Astrocyte (in vitro differentiated cells and primary cell): ENCODE data around the gene MRPL36. TPM values are rescaled to one million over a fixed set of nuclear protein-coding genes. Genes with fewer than 3 reads are reported as not detected.

Experiments
- DNase-seq: peaks from one replicate; pipeline ENCODE4 v3.0.0-alpha.2; 2010; ENCODE audit warnings: low read depth
- FAIRE-seq: peaks from 2 replicates; lab custom pipeline; 2011; peaks lifted over from hg19 to GRCh38; lab: Jason Lieb, UNC
- H2AFZ ChIP-seq: 2 replicates; pipeline ENCODE4 v1.6.0; 2012; ENCODE audit warnings: low read depth, low read length, inconsistent platforms
- H3K27ac ChIP-seq: 2 replicates; pipeline ENCODE4 v1.5.1; 2011; ENCODE audit warnings: low read depth, low read length, inconsistent platforms
- H3K27me3 ChIP-seq: 2 replicates; pipeline ENCODE4 v1.6.0; 2011; ENCODE audit warnings: low read length, inconsistent platforms; ENCODE audit not compliant: insufficient read depth
- H3K36me3 ChIP-seq: 2 replicates; pipeline ENCODE4 v1.5.1; 2011; ENCODE audit warnings: low read length, inconsistent platforms; ENCODE audit not compliant: insufficient read depth
- H3K4me1 ChIP-seq: 2 replicates; pipeline ENCODE4 v1.5.1; 2011; ENCODE audit warnings: low read length, inconsistent platforms; ENCODE audit not compliant: insufficient read depth
- H3K4me2 ChIP-seq: 2 replicates; pipeline ENCODE4 v1.6.0; 2012; ENCODE audit warnings: low read length, inconsistent platforms
- H3K4me3 ChIP-seq: 2 replicates; pipeline ENCODE4 v1.5.1; 2011; ENCODE audit warnings: low read depth, mild to moderate bottlenecking, low read length, inconsistent platforms; ENCODE audit not compliant: insufficient read depth
- H3K79me2 ChIP-seq: 2 replicates; pipeline ENCODE4 v1.6.0; 2012; ENCODE audit warnings: mild to moderate bottlenecking, low read length, inconsistent platforms; ENCODE audit not compliant: insufficient read depth
- H3K9ac ChIP-seq: 2 replicates; pipeline ENCODE4 v1.6.0; 2012; ENCODE audit warnings: mild to moderate bottlenecking, low read length, inconsistent platforms
- H3K9me3 ChIP-seq: 2 replicates; pipeline ENCODE4 v1.5.1; 2012; ENCODE audit warnings: low read depth, mild to moderate bottlenecking, low read length, inconsistent platforms; ENCODE audit not compliant: insufficient read depth
- H4K20me1 ChIP-seq: 2 replicates; pipeline ENCODE4 v1.6.0; 2012; ENCODE audit warnings: low read length, inconsistent platforms; ENCODE audit not compliant: insufficient read depth
- H3K27ac Mint-ChIP-seq: one replicate; pipeline ENCODE4 v1.8.0; 2021; ENCODE audit warnings: mild to moderate bottlenecking, mixed read lengths; ENCODE audit not compliant: unreplicated experiment
- H3K27me3 Mint-ChIP-seq: one replicate; pipeline ENCODE4 v1.8.0; 2021; ENCODE audit warnings: low read depth, mixed read lengths; ENCODE audit not compliant: unreplicated experiment
- H3K36me3 Mint-ChIP-seq: one replicate; pipeline ENCODE4 v1.8.0; 2021; ENCODE audit warnings: low read depth, mixed read lengths; ENCODE audit not compliant: unreplicated experiment
- H3K4me1 Mint-ChIP-seq: one replicate; pipeline ENCODE4 v1.8.0; 2021; ENCODE audit warnings: low read depth, mixed read lengths; ENCODE audit not compliant: unreplicated experiment
- H3K4me3 Mint-ChIP-seq: one replicate; pipeline ENCODE4 v1.8.0; 2021; ENCODE audit warnings: mild to moderate bottlenecking, moderate library complexity, mixed read lengths; ENCODE audit not compliant: unreplicated experiment
- H3K9me3 Mint-ChIP-seq: one replicate; pipeline ENCODE4 v1.8.0; 2021; ENCODE audit warnings: mild to moderate bottlenecking, mixed read lengths; ENCODE audit not compliant: unreplicated experiment
- EZH2 ChIP-seq: IDR thresholded peaks from 2 replicates; pipeline ENCODE4 v1.6.1; 2012; ENCODE audit warnings: mild to moderate bottlenecking, low read length, inconsistent platforms; ENCODE audit not compliant: insufficient read depth
- total RNA-seq: library from RNA; stranded (reverse); gene quantifications from 2 replicates; pipeline ENCODE4 v1.2.1, GENCODE V29; 2021
- TF ChIP-seq, protein P1 (sequence below): IDR thresholded peaks from 2 replicates; pipeline ENCODE4 v1.5.1; 2011; ENCODE audit warnings: low read depth, mild to moderate bottlenecking, inconsistent platforms, low read length, moderate library complexity; ENCODE audit not compliant: insufficient read depth

Gene MRPL36
- total RNA-seq, 1 donor from 2014 or later, result 72.2 TPM

- no peaks in the 10 kb centered on the region for H3K4me1 Mint-ChIP-seq
- Histone ChIP-seq H3K4me1 (no peaks in the 10 kb centered on the region), H3K9ac (no peak overlapping the region), H4K20me1 (no peaks in the 10 kb centered on the region), H3K27me3 (peaks cover 2% of the 10 kb centered on the region), H2AFZ (no peak overlapping the region), H3K36me3 (no peaks in the 10 kb centered on the region), H3K4me2 (no peak overlapping the region), H3K9me3 (no peaks in the 10 kb centered on the region), H3K27ac (no peak overlapping the region), H3K4me3 (no peak overlapping the region), H3K79me2 (no peaks in the 10 kb centered on the region)
- no peak for TF ChIP-seq EZH2
- TF ChIP-seq, protein P1, sequence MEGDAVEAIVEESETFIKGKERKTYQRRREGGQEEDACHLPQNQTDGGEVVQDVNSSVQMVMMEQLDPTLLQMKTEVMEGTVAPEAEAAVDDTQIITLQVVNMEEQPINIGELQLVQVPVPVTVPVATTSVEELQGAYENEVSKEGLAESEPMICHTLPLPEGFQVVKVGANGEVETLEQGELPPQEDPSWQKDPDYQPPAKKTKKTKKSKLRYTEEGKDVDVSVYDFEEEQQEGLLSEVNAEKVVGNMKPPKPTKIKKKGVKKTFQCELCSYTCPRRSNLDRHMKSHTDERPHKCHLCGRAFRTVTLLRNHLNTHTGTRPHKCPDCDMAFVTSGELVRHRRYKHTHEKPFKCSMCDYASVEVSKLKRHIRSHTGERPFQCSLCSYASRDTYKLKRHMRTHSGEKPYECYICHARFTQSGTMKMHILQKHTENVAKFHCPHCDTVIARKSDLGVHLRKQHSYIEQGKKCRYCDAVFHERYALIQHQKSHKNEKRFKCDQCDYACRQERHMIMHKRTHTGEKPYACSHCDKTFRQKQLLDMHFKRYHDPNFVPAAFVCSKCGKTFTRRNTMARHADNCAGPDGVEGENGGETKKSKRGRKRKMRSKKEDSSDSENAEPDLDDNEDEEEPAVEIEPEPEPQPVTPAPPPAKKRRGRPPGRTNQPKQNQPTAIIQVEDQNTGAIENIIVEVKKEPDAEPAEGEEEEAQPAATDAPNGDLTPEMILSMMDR, result no peak
- no peaks in the 10 kb centered on the region for H3K36me3 Mint-ChIP-seq
- no peaks in the 10 kb centered on the region for H3K9me3 Mint-ChIP-seq
- FAIRE-seq (no peak), DNase-seq (no peak)
- H3K27me3 Mint-ChIP-seq, result peaks cover 38% of the 10 kb centered on the region
- H3K4me3 Mint-ChIP-seq, result no peak overlapping the region
- no peak overlapping the region for H3K27ac Mint-ChIP-seq
Measured at GRCh38 chr5:1780614-1780930, 19.1 kb downstream of the MRPL36 start.

GRCh38 chr5:1779782-1780613, 19.6 kb downstream of the MRPL36 start:
- TF ChIP-seq, protein P1, result no peak
- H4K20me1 ChIP-seq, result no peaks in the 10 kb centered on the region
- Mint-ChIP-seq H3K36me3 (no peaks in the 10 kb centered on the region), H3K27me3 (peaks cover 36% of the 10 kb centered on the region), H3K4me1 (no peaks in the 10 kb centered on the region), H3K4me3 (no peak overlapping the region), H3K27ac (no peak overlapping the region), H3K9me3 (no peaks in the 10 kb centered on the region)
- FAIRE-seq, result no peak
- no peaks in the 10 kb centered on the region for H3K9me3 ChIP-seq
- H3K79me2 ChIP-seq, result no peaks in the 10 kb centered on the region
- peaks cover 2% of the 10 kb centered on the region for H3K27me3 ChIP-seq
- H3K4me1 ChIP-seq, result no peaks in the 10 kb centered on the region
- no peak overlapping the region for H3K27ac ChIP-seq
- DNase-seq, result no peak
- no peak overlapping the region for H3K9ac ChIP-seq
- no peak overlapping the region for H2AFZ ChIP-seq
- no peak overlapping the region for H3K4me2 ChIP-seq
- no peaks in the 10 kb centered on the region for H3K36me3 ChIP-seq
- H3K4me3 ChIP-seq, result no peak overlapping the region

- Histone ChIP-seq H3K4me2 (no peak overlapping the region), H3K27me3 (peaks cover 2% of the 10 kb centered on the region), H3K9me3 (no peaks in the 10 kb centered on the region), H3K79me2 (no peaks in the 10 kb centered on the region), H3K9ac (no peak overlapping the region), H3K4me3 (no peak overlapping the region), H3K4me1 (no peaks in the 10 kb centered on the region), H2AFZ (no peak overlapping the region), H3K27ac (no peak overlapping the region), H4K20me1 (no peaks in the 10 kb centered on the region), H3K36me3 (no peaks in the 10 kb centered on the region)
- TF ChIP-seq EZH2, result no peak
- TF ChIP-seq, protein P1, result no peak
- no peak overlapping the region for H3K27ac Mint-ChIP-seq
- H3K9me3 Mint-ChIP-seq, result no peaks in the 10 kb centered on the region
- H3K27me3 Mint-ChIP-seq, result peaks cover 31% of the 10 kb centered on the region
- H3K36me3 Mint-ChIP-seq, result no peaks in the 10 kb centered on the region
- no peak overlapping the region for H3K4me3 Mint-ChIP-seq
- no peak for FAIRE-seq
- H3K4me1 Mint-ChIP-seq, result no peaks in the 10 kb centered on the region
- DNase-seq, result no peak
Measured at GRCh38 chr5:1779021-1779680, 20.5 kb downstream of the MRPL36 start.
